ENCODE measurements around the gene CCDC146.

CCDC146 gene

DNA sequence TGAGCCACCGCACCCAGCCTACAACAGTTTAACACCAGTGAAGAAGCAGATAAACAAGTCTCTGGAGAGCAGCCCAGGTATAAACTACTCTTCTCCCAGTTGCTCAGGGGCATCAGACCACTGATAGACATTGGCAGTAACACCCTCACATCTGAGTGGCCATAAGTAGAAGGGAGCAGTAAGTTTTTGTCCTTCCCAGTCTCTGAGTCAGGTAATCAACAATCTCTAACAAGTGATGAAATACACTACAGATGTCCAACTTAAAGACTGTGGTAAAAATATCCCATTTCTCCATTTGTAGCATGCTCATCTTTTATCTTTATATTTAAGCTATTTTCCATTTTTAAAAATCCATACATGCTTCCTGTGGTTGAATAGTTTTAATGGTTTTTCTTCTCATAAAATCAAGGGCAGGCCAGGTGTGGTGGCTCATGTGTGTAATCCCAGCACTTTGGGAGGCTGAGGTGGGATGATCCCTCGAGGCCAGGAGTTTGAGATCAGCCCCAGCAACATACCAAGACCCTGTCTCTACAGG is 215.1 kb downstream of the CCDC146 start:
- no peak for DNase-seq
- in situ Hi-C loops (cut with MboI; ENCODE audit: low pct_unique_long_range_greater_than_20kb, low sequenced_read_pairs), result no loop called here

DNA sequence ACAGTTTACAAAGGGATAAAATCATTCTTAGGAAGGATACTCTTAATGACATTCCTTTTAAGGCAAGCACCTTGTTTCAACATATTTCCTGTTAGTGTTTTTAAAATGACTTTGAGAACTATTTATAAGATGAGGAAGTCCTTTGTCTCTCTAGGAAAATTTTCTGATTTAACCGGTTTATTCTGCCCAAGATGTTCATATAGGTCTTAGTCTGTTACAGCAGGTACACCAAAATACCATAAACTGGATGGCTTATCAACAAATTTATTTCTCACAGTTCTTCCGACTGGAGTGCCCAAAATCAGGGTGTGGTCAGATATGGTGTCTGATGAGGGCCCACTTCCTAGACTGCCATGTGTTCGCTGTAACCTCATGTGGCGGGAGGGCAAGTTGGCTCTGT is 215.8 kb downstream of the CCDC146 start:
- in situ Hi-C loops (cut with MboI; ENCODE audit: low pct_unique_long_range_greater_than_20kb, low sequenced_read_pairs), result no loop called here
- peak; percentile 69 for DNase-seq

DNA sequence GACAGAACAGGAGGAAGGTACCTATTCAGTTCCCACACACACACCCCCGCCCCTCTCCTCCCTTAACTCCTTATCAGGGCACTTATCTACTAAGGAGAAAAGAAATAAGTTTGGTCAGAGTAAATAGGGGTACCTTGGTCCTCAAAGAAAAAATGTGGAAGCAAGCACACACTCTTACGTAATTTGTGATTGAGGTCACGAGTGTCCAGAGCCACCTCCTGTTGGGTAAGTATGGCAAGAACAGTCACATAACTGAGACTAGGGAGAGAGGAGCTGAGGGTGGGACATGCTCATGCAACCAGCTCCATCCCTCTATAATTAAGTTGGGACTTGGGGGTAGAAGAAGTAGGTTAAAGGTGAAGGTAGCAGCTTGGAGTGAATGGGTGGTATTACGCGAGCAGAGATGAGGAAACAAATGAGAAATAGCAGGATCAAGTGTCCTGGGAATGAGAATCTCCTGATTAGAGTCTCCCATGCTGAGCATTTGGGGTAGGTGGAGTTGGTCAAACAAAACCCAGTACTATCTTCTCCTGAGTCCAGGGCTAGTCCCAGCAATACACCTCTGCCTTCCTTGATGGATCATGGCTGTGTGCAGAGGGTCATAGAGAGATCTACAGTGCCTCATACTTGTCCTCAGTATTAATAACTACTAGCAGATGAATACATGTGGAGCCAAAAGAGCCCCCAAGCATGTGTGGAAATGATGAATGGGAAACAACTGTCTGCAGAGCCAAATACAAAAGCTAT is 216.6 kb downstream of the CCDC146 start:
- in situ Hi-C loops (cut with MboI; ENCODE audit: low pct_unique_long_range_greater_than_20kb, low sequenced_read_pairs), result no loop called here
- no peak for DNase-seq

DNA sequence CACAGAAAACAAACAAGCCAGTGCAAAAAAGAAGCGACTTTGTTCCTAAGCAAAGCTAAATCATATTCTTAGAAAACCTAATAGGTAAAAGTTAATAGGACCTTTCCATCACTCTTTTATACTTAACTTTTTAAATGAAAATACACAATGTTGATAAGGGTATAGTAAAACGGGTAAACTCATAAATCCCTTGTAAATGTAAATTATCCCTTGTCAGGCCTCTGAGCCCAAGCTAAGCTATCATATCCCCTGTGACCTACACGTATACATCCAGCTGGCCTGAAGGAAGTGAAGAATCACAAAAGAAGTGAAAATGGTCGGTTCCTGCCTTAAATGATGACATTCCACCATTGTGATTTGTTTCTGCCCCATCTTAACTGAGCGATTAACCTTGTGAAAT is 217.3 kb downstream of the CCDC146 start:
- in situ Hi-C loops (cut with MboI; ENCODE audit: low pct_unique_long_range_greater_than_20kb, low sequenced_read_pairs), result no loop called here
- DNase-seq, result no peak
